Astrocyte of the spinal cord (primary cell): ENCODE results near the gene NEK11.
"Not testable (repeated sequence)": the region's sequence is repeated elsewhere in the genome, so short reads cannot be mapped to it uniquely, and the experiment has no call there.

ENCODE experiments used
- DNase-seq: peaks from one replicate; pipeline ENCODE4 v3.0.0; 2011; ENCODE audit warnings: low read depth, low spot score
- H3K4me3 ChIP-seq: 2 replicates; pipeline ENCODE4 v1.5.1; 2011; ENCODE audit warnings: low read depth, mild to moderate bottlenecking, low read length, moderate library complexity
- CTCF ChIP-seq: IDR thresholded peaks from 2 replicates; pipeline ENCODE4 v1.5.1; 2012; ENCODE audit warnings: low read depth, mild to moderate bottlenecking, low read length, inconsistent platforms
- in situ Hi-C: cut with HindIII; loops from 2 replicates; pipeline ENCODE4 v1.10.0; 2017; ENCODE audit warnings: low sequenced_read_pairs

Gene NEK11

DNA sequence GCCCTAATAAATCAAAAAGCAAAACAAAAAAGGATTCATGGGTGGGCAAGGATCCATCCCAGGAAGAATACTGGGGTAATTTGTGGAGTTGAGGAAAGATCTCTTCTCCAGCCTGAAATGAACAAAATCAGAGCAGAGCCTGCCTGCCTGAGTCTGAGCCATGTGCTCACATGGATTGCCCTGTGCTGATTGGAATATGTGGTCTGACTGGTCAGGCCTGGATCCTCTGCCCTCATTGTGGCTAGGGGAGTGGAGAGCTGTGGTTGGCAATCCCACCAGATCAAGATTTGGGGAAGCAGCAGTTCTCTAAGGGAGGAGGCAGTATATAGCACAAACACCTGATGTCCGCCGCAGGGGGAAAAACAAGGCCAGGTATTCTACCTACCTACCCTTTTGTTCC lies 348.1 kb downstream of the NEK11 start:
- H3K4me3 ChIP-seq, result no peak overlapping the region
- no peak for TF ChIP-seq CTCF
- no peak for DNase-seq
- in situ Hi-C loops, result no loop called here

DNA sequence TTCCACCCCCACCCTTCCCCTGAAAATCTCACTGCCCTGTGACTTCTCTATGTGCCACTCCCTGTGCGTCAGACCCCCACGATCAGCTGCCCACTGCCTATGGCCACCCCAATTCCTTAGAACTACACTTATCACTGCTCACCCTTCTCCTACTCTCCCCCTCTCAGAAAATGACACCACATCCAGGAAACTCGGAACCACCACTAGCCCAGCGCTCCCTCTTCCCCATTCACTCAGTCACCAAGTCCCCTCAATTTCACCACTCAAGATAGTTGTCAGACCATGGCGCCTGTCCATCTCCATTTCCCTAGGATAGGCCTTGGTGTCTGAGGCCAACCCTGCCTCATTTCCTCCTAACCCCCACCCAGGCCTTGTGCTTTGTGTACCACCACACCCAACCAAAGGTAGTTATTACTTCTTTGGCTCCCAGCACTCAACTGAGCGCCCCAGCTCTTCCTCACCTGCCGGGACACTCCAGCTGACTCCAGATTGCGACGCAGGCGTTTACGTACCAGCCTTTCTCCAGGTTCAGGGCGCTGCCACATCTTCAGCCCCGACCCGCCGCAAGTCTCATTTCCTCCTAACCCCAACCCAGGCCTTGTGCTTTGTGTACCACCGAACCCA lies 354.3 kb downstream of the NEK11 start:
- DNase-seq, in situ Hi-C loops: not testable (repeated sequence)
- peak overlapping the region; percentile 70 for H3K4me3 ChIP-seq

GRCh38 chr3:131381445-131382291 lies 355.0 kb downstream of the NEK11 start, which contains the start of gene NUDT16:
TSS of gene NUDT16 (plus strand) at chr3:131381774. CDS start at chr3:131381805, 31 bp downstream.
- H3K4me3 ChIP-seq, result peak within 1 kb of the TSS; percentile 70
- DNase-seq, result peak; percentile 100
- no peak for TF ChIP-seq CTCF
- in situ Hi-C loops, result no loop called here

- H3K4me3 ChIP-seq, result no peak overlapping the region
- DNase-seq, result peak; percentile 21
- in situ Hi-C loops, result no loop called here
- TF ChIP-seq CTCF, result no peak
Measured at GRCh38 chr3:131386429-131387165, 359.9 kb downstream of the NEK11 start.

GRCh38 chr3:131387796-131388489 lies 361.3 kb downstream of the NEK11 start:
- in situ Hi-C loops, result no loop called here
- no peak for DNase-seq

DNA sequence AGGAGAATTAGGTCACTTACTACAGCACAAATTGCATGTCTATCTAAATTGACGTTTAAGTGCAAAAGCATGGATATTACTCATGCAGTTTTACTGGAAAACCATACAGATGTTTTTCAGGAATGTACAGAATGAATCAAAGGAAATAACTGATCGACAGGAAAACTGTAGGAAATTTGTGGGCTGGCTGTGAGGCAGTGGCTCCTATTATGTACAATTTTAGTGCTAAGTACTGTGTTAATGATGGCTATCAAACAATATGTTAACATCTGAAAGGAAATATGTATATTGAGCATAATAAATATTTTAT lies 361.8 kb downstream of the NEK11 start:
- in situ Hi-C loops, result no loop called here
- no peak for DNase-seq
- H3K4me3 ChIP-seq, result no peak overlapping the region
- no peak for TF ChIP-seq CTCF

More at GRCh38 chr3:131387796-131388489, 361.3 kb downstream of the NEK11 start:
- TF ChIP-seq CTCF, result no peak
- H3K4me3 ChIP-seq, result no peak overlapping the region
